Right forelimb (tissue), 1 donor: Measurements from ENCODE around the gene COL8A1.
A peak's percentile ranks its signal among the peaks of the same experiment; 100 is the strongest.
"Not testable (repeated sequence)": the region's sequence is repeated elsewhere in the genome, so short reads cannot be mapped to it uniquely, and the experiment has no call there.

ENCODE experiments used
- DNase-seq: peaks from one replicate; pipeline ENCODE4 v3.0.0-alpha.2; 2018

The COL8A1 gene

DNA sequence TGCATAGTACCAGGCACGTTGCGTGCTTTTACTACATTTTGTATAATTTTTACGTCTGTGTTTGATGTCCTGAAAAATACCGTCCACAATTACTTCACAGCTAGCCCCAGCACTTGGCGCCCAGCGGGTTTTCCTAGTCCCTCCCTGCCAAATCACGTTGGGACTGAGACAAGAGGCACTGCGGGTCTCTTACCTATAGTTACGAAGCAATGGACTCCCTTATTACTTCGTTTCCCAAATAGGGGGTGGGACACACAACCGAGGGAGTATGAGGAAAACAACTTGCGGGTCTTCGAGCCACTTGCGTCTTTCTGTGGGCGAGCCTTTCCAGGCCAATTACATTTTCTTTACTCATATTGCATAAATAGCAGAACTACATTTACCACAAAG lies 178.6 kb downstream of the COL8A1 start:
- DNase-seq = peak; percentile 60

GRCh38 chr3:99817437-99818240 lies 179.2 kb downstream of the COL8A1 start, which contains the start of gene CMSS1:
CMSS1 (plus strand) TSS chr3:99817862.
- peak; percentile 97 for DNase-seq

GRCh38 chr3:99818818-99819217 lies 180.4 kb downstream of the COL8A1 start:
- no peak for DNase-seq

DNA sequence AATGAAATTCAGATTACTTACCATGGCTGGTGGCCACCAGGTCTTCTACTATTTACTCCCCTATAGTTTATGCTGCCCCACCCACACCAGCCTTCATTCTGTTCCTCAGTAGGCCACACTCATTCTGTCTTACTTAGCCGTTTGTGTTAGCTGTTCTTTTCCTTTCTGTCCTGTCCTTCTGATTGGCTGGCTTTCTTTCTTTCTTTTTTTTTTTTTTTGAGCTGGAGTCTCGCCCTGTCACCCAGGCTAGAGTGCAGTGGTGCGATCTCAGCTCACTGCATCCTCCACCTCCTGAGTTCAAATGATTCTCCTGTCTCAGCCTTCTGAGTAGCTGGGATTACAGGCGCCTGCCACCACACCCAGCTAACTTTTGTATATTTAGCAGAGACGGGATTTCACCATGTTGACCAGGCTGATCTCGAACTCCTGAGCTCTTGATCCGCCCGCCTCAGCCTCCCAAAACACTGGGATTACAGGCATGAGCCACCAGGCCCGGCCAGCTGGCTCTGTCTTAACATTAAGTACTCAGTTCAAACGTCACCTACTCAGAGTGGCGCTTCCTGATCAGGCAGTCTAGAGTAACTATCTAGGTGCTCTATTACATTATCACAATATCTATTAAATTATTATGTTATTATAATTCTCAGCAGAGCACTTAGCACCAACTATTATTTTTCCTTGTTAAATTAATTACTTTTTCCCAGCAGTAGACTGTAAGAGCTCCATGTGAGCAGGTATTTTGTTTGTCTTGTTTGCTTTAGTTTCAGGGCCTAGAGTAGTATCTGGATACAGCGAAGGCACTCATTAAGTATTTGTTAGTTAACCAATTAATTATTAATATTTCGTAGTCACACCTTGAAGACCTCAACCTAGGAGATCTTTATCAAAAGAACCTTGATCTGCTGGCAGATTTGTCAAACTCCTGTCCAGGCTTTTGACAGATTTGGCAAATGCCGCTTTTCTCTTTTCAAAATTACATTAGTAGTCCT lies 185.6 kb downstream of the COL8A1 start:
- no peak for DNase-seq

DNA sequence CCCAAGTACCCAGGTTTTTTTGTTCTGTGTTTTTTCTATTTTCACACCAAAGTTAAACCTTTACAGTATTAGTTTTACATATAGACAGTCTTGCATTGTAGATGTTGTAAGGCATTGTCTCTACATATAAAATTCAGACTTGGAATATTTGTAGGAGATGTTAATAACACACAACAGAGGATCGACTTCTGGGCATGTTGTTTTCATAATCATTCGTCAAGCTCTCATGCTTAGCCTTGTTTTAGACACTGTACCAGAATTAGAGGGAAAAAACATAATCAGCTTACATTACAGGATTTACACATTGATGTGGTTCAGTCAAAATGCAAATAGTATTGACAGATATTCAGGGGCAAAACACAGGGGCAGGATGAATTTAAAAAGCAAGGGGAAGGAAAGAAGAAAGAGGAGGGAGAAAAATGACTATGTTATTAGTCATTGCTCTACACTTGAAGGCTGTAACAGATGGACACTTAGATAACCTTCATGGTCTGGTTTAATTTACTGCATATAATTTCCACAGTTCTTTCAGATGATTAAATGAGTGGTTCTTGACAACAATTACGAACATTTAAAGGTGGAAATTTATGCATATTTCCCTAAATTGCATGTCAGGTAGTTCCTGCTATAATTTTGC lies 186.7 kb downstream of the COL8A1 start:
- no peak for DNase-seq

DNA sequence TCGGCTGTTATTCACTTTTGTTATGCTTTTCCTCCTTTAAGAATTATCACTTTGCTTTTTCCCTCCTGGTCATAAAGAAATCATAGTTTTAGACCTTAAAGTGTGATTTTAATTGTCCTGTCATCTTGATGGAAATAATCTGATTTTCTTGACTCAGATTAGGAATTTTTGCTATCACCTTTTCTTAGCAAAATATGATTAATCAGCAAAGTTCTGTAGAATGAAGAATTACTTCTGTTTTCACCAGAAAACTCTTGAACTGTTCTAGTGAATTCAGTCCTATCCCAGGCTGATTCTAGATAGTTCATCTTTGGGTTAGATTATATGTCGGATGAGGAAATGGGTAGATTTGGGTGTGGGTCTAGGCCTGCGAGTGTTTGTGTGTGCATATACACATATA lies 191.4 kb downstream of the COL8A1 start:
- no peak for DNase-seq

DNA sequence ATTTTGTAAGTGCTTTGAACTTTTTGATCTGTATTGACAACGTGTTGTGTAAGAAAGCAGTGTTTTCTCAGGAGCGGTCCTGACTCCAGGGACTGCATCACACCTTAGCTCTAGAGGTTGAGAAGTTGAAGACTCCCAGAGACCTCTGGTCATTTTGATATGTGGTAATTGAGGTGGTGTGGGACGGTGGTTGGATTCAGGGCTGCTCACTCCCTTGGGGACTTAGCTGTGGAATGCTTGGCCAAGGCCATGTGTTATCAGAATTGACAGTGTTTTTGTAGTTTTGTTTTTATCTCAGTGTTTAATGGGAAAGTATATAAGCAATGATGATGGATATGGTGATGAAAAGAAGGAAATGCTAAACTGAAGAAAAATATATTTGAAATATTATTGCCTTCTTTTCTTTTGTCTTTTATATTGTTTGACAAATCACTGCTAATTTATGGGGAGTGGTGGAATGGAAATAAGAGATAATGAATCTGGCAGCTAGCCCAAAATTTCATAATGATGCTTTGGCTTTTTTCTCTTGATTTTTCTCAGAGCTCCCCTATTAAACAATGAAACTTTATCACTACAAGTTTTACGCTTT lies 195.3 kb downstream of the COL8A1 start:
- DNase-seq = no peak

GRCh38 chr3:99834211-99834957 lies 196.0 kb downstream of the COL8A1 start:
- DNase-seq = no peak

- no peak for DNase-seq
Measured at GRCh38 chr3:99836681-99837080, 198.3 kb downstream of the COL8A1 start.

- DNase-seq = no peak
Measured at GRCh38 chr3:99837715-99838114, 199.3 kb downstream of the COL8A1 start.

DNA sequence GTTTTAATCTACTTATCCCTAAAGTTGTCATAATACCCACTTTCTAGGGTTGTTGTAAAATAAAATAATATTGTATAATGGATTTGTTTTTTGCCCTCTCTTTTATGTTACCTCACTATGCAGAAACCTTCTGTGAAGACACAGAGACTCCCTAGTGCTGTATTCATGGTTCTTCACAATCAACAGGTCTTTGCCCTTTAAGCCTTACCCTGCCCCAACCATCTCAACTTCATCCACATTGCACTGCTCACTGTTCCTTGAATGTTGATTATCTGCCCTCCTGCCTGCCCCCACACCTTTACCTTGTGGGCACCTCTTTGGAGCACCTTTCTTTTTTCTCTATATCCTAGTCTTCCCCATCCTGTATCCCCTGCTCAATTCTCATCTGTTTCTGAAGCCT lies 200.4 kb downstream of the COL8A1 start:
- no peak for DNase-seq

DNA sequence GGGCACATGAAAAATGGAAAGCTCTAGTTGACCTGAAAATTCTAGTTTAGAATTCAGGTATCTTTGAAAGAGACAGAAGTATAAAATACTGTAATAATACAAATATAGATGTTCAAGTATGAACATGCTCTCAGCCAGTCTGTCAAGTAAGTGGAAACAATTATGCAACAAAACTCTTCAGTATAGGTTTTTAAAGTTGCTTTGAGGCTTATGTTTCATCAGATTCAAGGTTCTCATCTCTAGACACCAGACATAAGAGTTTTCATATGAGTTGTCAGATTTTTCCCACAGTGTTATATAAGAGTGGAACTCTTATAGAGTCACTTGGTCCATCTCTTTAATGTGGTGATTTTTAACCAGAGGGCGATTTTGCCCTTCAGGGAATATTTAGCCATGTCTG lies 201.2 kb downstream of the COL8A1 start:
- DNase-seq = no peak

- not testable (repeated sequence) for DNase-seq
Measured at GRCh38 chr3:99841949-99842348, 203.6 kb downstream of the COL8A1 start.

GRCh38 chr3:99842826-99843589 lies 204.6 kb downstream of the COL8A1 start:
- DNase-seq = no peak

- no peak for DNase-seq
Measured at GRCh38 chr3:99843590-99844258, 205.3 kb downstream of the COL8A1 start.

DNA sequence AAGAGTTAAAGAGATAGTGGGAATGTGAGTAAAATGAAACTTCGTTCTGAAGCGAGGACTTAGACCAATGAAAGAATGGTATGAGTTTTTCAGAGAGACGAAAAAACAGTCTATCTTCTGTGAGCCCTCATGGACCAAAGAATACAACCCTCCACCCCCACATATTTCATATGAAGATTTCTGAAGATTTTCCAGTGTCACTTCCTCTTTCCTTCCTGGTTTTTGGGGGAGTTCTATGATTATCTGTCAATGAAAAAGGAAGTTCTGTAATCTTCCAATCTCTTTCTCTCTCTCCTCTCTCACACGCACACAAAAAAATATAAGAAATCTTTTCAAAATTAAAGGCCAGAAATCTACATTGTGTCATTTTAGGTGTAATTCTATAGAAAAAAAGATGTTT lies 206.9 kb downstream of the COL8A1 start:
- no peak for DNase-seq

DNA sequence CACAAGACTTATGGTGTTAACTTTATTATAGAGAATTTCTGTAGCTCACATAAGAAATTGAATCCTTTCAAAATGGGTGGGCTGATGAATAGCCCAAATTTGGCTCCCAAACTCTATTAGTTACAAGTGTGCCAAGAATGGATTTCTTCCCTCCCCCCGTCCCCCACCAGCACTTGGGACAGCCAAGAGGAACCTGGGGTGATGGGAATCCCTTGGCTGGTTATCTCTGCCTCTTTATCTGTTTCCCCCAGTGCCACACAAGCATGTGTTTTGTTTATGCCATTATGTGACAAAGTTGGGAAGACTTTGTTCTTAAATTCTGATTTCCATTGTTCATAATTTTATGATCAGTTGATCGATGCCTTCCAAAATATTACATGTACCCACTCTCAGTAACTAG lies 207.6 kb downstream of the COL8A1 start:
- no peak for DNase-seq

DNA sequence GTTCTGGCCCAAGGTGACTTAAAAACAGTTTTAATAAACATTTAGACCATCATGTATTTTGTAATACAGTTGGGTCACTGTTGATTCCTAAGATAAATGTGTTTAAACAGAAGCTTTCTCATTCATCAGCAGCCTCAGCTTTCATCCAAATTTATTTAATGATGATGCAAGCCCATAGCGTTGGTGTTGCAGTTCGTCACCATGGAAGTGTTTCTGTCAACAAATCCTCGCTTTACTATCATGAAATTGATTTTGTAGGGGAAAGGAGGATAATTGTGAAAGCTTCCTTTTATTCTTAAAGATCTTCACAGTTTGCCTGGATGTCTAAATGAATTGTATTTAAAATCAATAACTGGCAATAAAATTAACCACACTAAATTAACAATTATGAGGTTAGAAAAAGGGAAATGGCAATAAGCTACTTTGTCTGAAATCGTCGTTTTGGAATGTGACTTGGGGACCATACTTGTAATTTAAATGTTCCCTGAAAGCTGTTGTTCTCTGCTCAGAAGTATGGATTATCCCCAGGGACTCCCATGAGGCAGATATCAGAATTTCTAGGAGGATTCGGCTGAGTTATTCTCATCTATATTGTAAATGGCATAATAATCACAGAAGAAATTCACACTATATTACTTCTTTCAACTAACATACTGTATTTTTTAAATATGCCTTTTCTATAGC lies 208.2 kb downstream of the COL8A1 start:
- no peak for DNase-seq

GRCh38 chr3:99848433-99848832 lies 210.0 kb downstream of the COL8A1 start:
- DNase-seq = no peak
